Spleen (tissue), 7 donors: ENCODE measurements around the gene ANGPTL2.

Experiments
- POLR2A ChIP-seq, 3 donors: fragments of 450-650 bp; IDR thresholded peaks; one replicate each; pipeline ENCODE4 v1.5.1; 2017; ENCODE audit warnings: antibody characterized with exemption in 3 of 3, mild to moderate bottlenecking in 1 of 3
- POLR2AphosphoS5 ChIP-seq, 3 donors: sonication (generic); formaldehyde crosslinking; IDR thresholded peaks; one replicate each; pipeline ENCODE4 v1.5.1; 2017; ENCODE audit warnings: antibody characterized with exemption in 3 of 3
- TF ChIP-seq, protein P1 (sequence below), 11 experiments: fragments of 200-600 bp in 7 of 11; fragments of 450-650 bp in 4 of 11; sonication (generic) in 4 of 11; IDR thresholded peaks in 8 of 11; conservative IDR thresholded peaks in 3 of 11; 1 replicate in 7 of 11; 2 replicates in 4 of 11; pipeline versions ENCODE4 v1.4.0 to v1.8.0; 2016 to 2021; ENCODE audit warnings: antibody characterized with exemption in 11 of 11, inconsistent platforms in 4 of 11, mild to moderate bottlenecking in 1 of 11
- donor health status: DM: no; HTN: no; CAD: no; lungs with moderate emphysema.
- donor health status: DM: no; HTN: no; CAD: no.
- donor health status: DM: no; HTN: no; CAD: no.

DNA sequence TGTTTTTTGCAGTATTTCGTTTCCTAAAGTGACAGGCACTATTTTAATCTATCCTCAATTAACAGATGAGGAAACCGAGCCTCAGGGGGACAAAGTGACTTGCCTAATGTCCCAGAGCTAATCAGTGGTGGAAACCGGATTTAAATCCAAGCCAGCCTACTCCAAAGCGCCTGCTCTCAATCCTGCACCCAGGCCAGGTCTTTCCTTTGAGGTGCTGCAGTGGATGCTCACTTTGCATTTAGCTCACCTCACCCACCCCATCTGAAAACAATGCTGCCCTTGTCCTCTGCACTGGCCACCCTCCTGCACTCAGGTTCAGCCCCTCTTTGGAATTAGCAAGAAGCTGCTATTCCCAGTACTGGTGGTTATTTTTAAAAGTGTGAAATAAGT lies 16.0 kb downstream of the ANGPTL2 start:
- TF ChIP-seq, protein P1, sequence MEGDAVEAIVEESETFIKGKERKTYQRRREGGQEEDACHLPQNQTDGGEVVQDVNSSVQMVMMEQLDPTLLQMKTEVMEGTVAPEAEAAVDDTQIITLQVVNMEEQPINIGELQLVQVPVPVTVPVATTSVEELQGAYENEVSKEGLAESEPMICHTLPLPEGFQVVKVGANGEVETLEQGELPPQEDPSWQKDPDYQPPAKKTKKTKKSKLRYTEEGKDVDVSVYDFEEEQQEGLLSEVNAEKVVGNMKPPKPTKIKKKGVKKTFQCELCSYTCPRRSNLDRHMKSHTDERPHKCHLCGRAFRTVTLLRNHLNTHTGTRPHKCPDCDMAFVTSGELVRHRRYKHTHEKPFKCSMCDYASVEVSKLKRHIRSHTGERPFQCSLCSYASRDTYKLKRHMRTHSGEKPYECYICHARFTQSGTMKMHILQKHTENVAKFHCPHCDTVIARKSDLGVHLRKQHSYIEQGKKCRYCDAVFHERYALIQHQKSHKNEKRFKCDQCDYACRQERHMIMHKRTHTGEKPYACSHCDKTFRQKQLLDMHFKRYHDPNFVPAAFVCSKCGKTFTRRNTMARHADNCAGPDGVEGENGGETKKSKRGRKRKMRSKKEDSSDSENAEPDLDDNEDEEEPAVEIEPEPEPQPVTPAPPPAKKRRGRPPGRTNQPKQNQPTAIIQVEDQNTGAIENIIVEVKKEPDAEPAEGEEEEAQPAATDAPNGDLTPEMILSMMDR (IDR thresholded peaks at IDR 0.05 in 8 of 11, conservative IDR thresholded peaks at IDR 0.05 in 3 of 11) = no peak
- TF ChIP-seq POLR2A (IDR thresholded peaks at IDR 0.05) = no peak
- TF ChIP-seq POLR2AphosphoS5 (IDR thresholded peaks at IDR 0.05) = no peak
